Activated CD4-positive, alpha-beta T cell treated with anti-CD3 and anti-CD28 coated beads for 24 hours (primary cell): ENCODE data around the gene PTCD2.
A peak's percentile ranks its signal among the peaks of the same experiment; 100 is the strongest.

ENCODE experiments used
- DNase-seq, 2 donors: peaks; one replicate each; pipeline ENCODE4 v3.0.0-alpha.2; 2020; ENCODE audit warnings: low read depth in 2 of 2

The PTCD2 gene

GRCh38 chr5:72319976-72320752 is at the start of gene PTCD2, which contains the start of gene MRPS27:
Gene PTCD2 (plus strand): TSS chr5:72320373. CDS start chr5:72320383, 10 bp downstream.
Gene MRPS27 (minus strand): TSS chr5:72320240. CDS start chr5:72320221, 19 bp downstream.
- peak; percentile 86 to 92 for DNase-seq

GRCh38 chr5:72271702-72272101 is 48.5 kb upstream of the PTCD2 start:
- DNase-seq: no peak

- DNase-seq: no peak
Measured at GRCh38 chr5:72272398-72272797, 47.8 kb upstream of the PTCD2 start.

GRCh38 chr5:72273547-72273946 is 46.6 kb upstream of the PTCD2 start:
- no peak for DNase-seq

GRCh38 chr5:72276219-72276752 is 43.9 kb upstream of the PTCD2 start:
- no peak for DNase-seq

GRCh38 chr5:72280581-72281069 is 39.5 kb upstream of the PTCD2 start:
- no peak for DNase-seq

GRCh38 chr5:72281430-72281763 is 38.8 kb upstream of the PTCD2 start:
- DNase-seq: no peak

- DNase-seq: no peak
Measured at GRCh38 chr5:72281764-72282499, 38.2 kb upstream of the PTCD2 start.

- no peak for DNase-seq
Measured at GRCh38 chr5:72282878-72283277, 37.3 kb upstream of the PTCD2 start.

- no peak for DNase-seq
Measured at GRCh38 chr5:72283358-72283757, 36.8 kb upstream of the PTCD2 start.

- no peak for DNase-seq
Measured at GRCh38 chr5:72284559-72285423, 35.4 kb upstream of the PTCD2 start.

GRCh38 chr5:72285424-72285821 is 34.8 kb upstream of the PTCD2 start:
- no peak for DNase-seq

- DNase-seq: no peak
Measured at GRCh38 chr5:72286798-72287197, 33.4 kb upstream of the PTCD2 start.

GRCh38 chr5:72288924-72289323 is 31.2 kb upstream of the PTCD2 start:
- no peak for DNase-seq

- no peak for DNase-seq
Measured at GRCh38 chr5:72290356-72291133, 29.6 kb upstream of the PTCD2 start.

GRCh38 chr5:72291601-72292000 is 28.6 kb upstream of the PTCD2 start:
- no peak for DNase-seq

GRCh38 chr5:72292411-72292810 is 27.8 kb upstream of the PTCD2 start:
- DNase-seq: no peak

- DNase-seq: no peak
Measured at GRCh38 chr5:72293495-72294055, 26.6 kb upstream of the PTCD2 start.

GRCh38 chr5:72294473-72294872 is 25.7 kb upstream of the PTCD2 start:
- DNase-seq: no peak

GRCh38 chr5:72295539-72295938 is 24.6 kb upstream of the PTCD2 start:
- no peak for DNase-seq

GRCh38 chr5:72296256-72296655 is 23.9 kb upstream of the PTCD2 start:
- no peak for DNase-seq
